Measurements from ENCODE around the gene USP49.

USP49 gene

GRCh38 chr6:41748542-41748941 lies 146.6 kb downstream of the USP49 start:
- no peak for DNase-seq

- no peak for DNase-seq
Measured at GRCh38 chr6:41748102-41748477, 147.1 kb downstream of the USP49 start.

GRCh38 chr6:41747256-41748101 lies 147.7 kb downstream of the USP49 start, which contains the start of gene PGC:
PGC (minus strand) TSS chr6:41747397; CDS start chr6:41747334, 63 bp downstream.
- no peak for DNase-seq

- no peak for DNase-seq
Measured at GRCh38 chr6:41746107-41746506, 149.1 kb downstream of the USP49 start.

GRCh38 chr6:41744236-41744787 lies 150.9 kb downstream of the USP49 start:
- DNase-seq, result no peak

- no peak for DNase-seq
Measured at GRCh38 chr6:41743406-41744235, 151.6 kb downstream of the USP49 start.

GRCh38 chr6:41741625-41742490 lies 153.3 kb downstream of the USP49 start:
- no peak for DNase-seq

- DNase-seq, result no peak
Measured at GRCh38 chr6:41740366-41741162, 154.6 kb downstream of the USP49 start.

Measured in NCI-H1436 (cell line).